DOHH2 (cell line): ENCODE data around the gene TNXB.
"Not testable (repeated sequence)": the region's sequence is repeated elsewhere in the genome, so short reads cannot be mapped to it uniquely, and the experiment has no call there.

ENCODE experiments used
- CTCF ChIP-seq: fragments of 200-600 bp; sonication (generic); IDR thresholded peaks from one replicate; pipeline ENCODE4 v1.5.1; 2014; ENCODE audit warnings: antibody characterized with exemption, mild to moderate bottlenecking, low read depth, low read length; ENCODE audit not compliant: poor library complexity, severe bottlenecking
- EZH2phosphoT487 ChIP-seq: fragments of 200-600 bp; sonication (generic); IDR thresholded peaks from 2 replicates; pipeline ENCODE4 v1.6.1; 2017; ENCODE audit warnings: borderline replicate concordance, mild to moderate bottlenecking, antibody characterized with exemption, low read length, moderate library complexity, mixed read lengths

GRCh38 chr6:32043589-32044380 lies 65.4 kb downstream of the TNXB start:
- TF ChIP-seq CTCF, EZH2phosphoT487: not testable (repeated sequence)
